ENCODE data around the gene ALDOA.

The ALDOA gene

DNA sequence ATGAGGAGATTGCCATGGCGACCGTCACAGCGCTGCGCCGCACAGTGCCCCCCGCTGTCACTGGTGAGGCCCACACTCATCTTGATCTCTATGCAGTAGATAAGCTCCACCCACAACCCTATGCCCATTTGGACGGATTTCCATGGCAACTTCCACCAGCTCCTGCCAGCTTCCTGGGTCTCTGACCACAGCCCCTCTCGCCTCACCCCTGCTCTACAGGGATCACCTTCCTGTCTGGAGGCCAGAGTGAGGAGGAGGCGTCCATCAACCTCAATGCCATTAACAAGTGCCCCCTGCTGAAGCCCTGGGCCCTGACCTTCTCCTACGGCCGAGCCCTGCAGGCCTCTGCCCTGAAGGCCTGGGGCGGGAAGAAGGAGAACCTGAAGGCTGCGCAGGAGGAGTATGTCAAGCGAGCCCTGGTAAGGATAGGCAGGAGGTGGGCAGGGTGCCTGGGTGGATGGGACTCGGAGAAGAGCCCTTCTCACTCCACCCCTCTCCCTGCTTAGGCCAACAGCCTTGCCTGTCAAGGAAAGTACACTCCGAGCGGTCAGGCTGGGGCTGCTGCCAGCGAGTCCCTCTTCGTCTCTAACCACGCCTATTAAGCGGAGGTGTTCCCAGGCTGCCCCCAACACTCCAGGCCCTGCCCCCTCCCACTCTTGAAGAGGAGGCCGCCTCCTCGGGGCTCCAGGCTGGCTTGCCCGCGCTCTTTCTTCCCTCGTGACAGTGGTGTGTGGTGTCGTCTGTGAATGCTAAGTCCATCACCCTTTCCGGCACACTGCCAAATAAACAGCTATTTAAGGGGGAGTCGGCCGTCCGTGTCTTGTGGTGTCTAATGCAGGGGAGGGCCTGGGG, 4.3 kb downstream of the ALDOA start:
- DNase-seq (ENCODE audit: low read depth in 2 of 2) = no peak

DNA sequence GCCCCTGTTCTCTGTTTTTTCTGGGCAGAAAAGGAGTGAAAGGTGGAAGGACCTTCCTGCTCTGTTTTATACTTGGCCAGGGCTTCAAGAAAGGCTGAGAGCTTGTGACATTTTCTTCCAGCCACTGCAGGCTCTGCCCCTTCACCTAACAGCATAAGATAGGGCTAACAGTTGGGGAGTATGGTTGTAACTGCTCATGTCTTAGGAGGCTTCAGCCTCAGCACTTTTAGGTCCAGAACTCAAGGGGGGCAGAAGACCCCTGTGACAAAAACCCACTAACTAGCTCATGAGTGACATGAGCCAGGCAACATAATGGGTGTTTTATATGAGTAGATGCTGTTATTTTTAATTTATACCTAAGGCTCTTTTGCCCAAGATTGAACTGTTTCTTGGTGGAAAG, 4.9 kb downstream of the ALDOA start:
- no peak for DNase-seq (ENCODE audit: low read depth in 2 of 2)

- peak; percentile 77 to 91 for DNase-seq (ENCODE audit: low read depth in 2 of 2)
These were observed 10.1 kb downstream of the ALDOA start, which contains the start of gene PPP4C for GRCh38 chr16:30075503-30076275. PPP4C (plus strand) TSS chr16:30075994; CDS start chr16:30076378, 384 bp downstream.

- DNase-seq (ENCODE audit: low read depth in 2 of 2) = no peak
These were observed 10.8 kb downstream of the ALDOA start for GRCh38 chr16:30076276-30076791.

- DNase-seq (ENCODE audit: low read depth in 2 of 2) = no peak
These were observed 12.1 kb downstream of the ALDOA start for GRCh38 chr16:30077656-30078055.

DNA sequence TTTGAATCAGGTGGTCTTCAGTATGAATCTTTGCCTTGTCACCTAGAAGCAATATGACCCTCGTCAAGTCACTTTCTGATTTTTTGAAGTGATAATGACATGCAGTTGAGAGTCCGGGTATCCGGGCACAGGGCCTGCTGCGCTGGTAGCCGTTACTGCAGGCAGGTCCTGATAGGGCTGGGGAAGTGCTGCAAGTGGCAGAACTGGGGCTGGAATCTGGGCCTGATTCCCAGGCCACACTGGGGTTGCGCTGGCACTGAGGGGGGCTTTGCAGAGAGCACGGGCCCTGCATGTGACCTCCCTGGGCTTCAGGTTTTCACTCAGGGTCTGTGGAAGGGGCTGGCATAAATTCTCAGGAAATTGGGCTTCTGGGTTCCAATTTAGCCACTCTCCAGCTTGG, 13.2 kb downstream of the ALDOA start:
- DNase-seq (ENCODE audit: low read depth in 2 of 2) = no peak

DNA sequence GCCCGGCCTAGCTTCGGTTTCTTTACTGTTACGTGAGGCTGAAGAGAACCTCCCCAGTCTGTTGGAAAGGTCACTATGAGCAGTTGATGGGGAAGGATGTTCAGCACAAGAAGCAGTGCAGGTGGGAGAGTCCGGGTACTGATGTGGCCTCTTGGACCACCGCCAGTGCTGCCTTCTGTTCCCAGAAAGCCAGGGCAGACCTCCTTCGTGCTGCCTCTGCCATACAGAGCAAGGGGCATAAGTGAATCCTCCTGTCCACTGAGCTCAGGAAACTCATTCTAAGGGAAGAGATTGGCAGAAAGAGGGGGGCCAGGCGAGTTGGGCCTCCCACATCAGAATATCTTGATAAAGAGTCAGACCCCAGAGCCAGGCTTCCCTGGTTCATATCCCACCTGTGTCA, 13.9 kb downstream of the ALDOA start:
- DNase-seq (ENCODE audit: low read depth in 2 of 2) = no peak

DNA sequence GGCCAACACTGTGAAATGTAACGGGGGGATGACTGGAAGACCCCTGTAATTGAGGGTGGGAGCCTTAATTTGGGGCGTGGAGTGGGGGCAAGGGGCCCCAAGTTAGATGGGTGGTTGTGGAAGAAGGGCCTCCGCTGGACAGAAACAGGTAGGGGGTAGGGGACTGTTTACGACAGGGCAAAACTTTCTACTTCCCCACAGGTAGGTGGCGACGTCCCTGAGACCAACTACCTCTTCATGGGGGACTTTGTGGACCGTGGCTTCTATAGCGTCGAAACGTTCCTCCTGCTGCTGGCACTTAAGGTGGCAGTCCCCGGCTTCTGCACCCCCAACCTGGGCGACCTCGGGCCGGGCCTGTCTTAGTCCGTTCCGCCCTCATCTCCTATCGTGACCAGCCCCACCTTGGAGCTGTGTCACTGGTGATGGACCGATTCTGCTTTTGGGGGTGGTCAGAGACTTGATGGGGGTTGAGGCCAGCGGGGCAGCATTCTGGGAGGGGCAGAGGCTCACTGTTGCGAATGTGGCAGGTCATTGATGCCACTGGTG, 17.1 kb downstream of the ALDOA start:
- no peak for DNase-seq (ENCODE audit: low read depth in 2 of 2)

- DNase-seq (ENCODE audit: low read depth in 2 of 2) = no peak
These were observed 17.9 kb downstream of the ALDOA start for GRCh38 chr16:30083216-30084055.

GRCh38 chr16:30084096-30084815, 18.7 kb downstream of the ALDOA start:
- DNase-seq (ENCODE audit: low read depth in 2 of 2) = no peak

DNA sequence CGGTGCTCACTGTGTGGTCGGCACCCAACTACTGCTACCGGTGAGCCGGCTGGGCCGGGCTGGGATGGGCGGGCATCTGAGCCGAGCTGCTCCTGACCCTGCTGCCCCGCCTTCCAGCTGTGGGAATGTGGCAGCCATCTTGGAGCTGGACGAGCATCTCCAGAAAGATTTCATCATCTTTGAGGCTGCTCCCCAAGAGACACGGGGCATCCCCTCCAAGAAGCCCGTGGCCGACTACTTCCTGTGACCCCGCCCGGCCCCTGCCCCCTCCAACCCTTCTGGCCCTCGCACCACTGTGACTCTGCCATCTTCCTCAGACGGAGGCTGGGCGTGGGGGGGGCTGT, 19.2 kb downstream of the ALDOA start:
- DNase-seq (ENCODE audit: low read depth in 2 of 2) = no peak

GRCh38 chr16:30085247-30085646, 19.7 kb downstream of the ALDOA start:
- no peak for DNase-seq (ENCODE audit: low read depth in 2 of 2)

DNA sequence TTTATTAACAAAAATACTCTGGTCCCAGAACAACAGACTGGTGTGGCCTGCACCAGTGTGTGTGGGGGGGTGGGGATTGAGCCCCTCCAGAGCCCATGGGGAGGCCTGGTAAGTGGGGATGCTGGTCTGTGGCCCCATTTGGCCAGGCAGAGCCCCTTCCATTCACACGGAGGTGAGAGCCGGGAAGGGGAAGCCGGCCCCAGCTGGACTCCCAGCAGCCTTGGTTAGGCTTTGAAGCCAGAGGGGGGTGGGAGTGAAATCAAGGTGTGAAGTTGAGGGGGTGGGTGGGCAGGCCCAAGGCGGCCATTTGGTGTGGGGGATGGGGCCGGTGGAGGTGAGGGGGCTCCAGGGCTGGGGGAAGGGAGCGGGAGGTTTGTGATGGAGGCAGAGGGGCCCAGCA, 20.3 kb downstream of the ALDOA start:
- DNase-seq (ENCODE audit: low read depth in 2 of 2) = no peak

DNA sequence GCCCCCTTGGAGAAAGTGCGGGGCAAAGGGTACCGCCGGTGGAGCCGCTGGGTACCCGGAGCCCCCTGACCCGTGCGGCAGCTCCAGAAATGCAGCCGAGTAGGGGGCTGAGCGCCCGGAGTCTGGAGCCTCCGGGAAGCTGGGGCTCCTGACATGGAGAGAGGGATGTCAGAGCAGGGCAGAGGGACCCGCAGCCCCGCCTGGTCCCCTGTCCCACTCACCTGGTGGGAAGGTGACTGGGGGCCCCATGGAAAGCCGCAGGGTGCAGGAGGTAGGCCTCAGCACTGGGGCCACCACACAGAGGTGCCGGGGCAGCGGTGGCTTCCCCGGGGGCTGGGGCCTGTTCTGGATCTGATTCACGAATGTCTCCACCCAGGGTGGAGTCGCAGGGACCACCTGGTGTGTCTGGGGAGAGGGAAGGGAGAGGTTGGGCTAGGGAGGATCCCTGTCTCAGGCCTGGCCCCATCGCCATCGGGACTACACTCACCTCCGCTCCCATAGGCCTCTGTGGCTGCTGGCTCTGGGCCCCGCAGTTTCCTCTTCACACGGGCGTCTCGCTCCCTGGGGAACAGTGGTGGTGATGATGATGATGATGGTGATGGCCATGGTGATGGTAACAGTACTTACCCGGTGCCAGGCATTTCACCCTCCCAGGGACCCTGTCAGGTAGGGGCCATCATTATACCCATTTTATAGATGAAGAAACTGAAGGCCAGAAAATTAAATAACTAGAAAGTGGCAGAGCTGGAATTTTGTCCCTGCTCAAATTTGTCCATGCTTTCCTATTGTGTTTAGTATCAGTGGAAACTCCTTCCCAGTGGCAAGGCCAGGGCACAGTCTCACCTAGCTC, 21.0 kb downstream of the ALDOA start:
- no peak for DNase-seq (ENCODE audit: low read depth in 2 of 2)

DNA sequence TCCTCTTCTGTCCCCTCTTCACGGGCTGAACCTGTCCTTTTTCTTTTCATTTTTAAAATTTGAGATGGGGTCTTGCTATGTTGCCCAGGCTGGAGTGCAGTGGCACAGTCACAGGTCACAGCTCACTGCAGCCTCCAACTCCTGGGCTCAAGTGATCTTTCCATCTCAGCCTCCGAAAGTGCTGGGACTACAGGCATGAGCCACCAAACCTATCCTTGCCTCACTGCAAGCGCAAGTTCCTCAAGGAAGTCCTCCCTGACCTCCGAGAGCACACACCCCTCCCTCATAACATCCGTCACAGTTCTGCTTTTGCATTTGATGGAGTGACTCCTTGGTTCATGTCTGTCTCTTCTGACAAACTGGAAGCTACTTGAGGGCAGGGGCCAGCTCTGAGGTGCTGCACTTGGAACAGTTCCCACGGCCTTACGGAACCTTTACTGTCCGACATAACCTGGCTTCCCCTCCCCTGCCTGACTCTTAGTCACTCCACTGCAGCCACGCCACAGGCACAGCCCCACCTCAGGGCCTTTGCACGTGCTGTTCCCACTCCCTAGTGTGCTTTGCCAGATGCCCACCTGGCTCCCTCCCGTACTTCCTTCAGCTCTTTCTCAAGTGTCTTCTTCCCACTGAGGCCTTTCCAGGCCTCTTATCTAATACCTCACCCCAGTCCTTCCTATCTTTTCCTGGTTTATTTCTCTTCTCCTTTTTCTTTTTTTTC, 21.8 kb downstream of the ALDOA start:
- DNase-seq (ENCODE audit: low read depth in 2 of 2) = no peak

DNA sequence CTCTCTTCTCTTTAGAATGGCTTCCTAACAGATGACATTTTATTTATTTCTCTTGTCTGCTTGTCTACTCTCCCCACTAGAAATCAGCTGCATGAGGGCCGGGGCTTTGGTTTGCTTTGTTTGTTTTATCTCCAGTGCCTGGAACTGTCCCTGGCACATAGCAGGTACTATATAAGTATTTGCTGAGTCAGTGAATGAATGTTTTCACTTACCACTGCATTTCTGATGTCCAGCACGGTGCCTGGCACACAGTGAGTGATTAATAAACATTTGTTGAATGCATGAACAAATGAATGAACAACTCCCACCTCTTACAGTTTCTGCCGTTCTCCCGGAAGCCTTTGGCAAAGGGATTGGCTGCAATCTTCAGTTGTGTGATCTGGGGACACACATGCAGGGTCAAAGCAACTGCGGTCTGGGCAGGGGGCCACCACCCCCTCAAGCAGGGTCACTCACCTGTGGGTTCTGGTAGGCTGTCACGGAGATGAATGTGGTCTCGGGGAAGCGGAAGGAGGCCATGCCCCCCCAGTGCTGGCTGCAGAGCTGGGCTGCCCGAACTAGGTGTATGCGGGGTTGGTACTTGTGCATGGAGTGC, 22.8 kb downstream of the ALDOA start:
- no peak for DNase-seq (ENCODE audit: low read depth in 2 of 2)

DNA sequence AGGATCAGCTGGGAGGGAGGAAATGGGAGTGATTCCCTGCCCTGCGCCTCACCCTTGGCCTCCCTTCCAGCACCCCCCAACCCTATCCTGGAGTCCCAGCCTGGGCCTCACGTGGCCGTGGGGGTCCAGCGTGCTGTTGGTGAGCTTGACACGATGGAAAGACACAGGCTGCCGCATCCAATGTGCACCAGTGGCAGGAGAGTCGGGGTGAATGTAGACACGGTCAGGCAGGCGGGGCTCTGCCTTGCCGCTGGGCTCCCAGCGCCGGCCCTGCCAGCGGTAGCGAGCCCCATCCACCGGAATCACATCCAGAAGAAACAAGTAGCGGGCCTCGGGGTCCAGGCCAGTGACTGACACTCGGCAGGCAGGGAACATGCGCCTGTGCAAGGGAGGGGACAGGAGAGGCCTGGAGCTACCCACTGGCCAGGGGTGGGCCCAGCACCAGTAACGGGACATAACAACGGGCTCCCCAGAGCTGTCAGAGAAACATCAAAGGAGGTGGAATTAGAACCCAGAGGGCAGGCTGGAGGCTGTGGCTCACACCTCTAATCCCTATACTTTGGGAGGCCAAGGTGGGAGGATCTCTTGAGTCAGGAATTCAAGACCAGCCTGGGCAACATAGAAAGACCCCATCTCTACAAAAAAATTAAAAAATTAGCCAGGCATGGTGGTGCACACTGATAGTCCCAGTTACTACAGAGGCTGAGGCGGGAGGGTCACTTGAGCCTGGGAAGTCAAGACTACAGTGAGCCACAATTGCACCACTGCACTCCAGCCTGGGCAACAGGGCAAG, 23.5 kb downstream of the ALDOA start:
- DNase-seq (ENCODE audit: low read depth in 2 of 2) = no peak

Measured in stimulated activated CD4-positive, alpha-beta T cell treated with anti-CD3 and anti-CD28 coated beads, Interleukin-12 subunit alpha, Interleukin-12 subunit beta, amount 100 ng/mL, for 24 hours (primary cell).